Nephron progenitor cell (in vitro differentiated cells): ENCODE results near the gene C11orf16.

Experiments used
- DNase-seq: peaks from one replicate; pipeline ENCODE4 v3.0.0; 2021
- H3K27ac Mint-ChIP-seq: 2 replicates; pipeline ENCODE4 v1.8.0; 2021; ENCODE audit warnings: mild to moderate bottlenecking, moderate library complexity, mixed read lengths
- H3K27me3 Mint-ChIP-seq: 2 replicates; pipeline ENCODE4 v1.8.0; 2021; ENCODE audit warnings: mild to moderate bottlenecking, low read depth, mixed read lengths; ENCODE audit not compliant: poor library complexity
- H3K36me3 Mint-ChIP-seq: 2 replicates; pipeline ENCODE4 v1.8.0; 2021; ENCODE audit warnings: low read depth, mixed read lengths
- H3K4me1 Mint-ChIP-seq: 2 replicates; pipeline ENCODE4 v1.8.0; 2021; ENCODE audit warnings: mixed read lengths
- H3K4me3 Mint-ChIP-seq: 2 replicates; pipeline ENCODE4 v1.8.0; 2021; ENCODE audit warnings: mild to moderate bottlenecking, moderate library complexity, mixed read lengths
- H3K9me3 Mint-ChIP-seq: 2 replicates; pipeline ENCODE4 v1.8.0; 2021; ENCODE audit warnings: mild to moderate bottlenecking, moderate library complexity, mixed read lengths
- TF ChIP-seq, protein P1 (sequence below): fragments of 200-600 bp; sonication (generic); IDR thresholded peaks from 2 replicates; pipeline ENCODE4 v1.5.0; 2021; ENCODE audit warnings: antibody characterized with exemption

Gene C11orf16

DNA sequence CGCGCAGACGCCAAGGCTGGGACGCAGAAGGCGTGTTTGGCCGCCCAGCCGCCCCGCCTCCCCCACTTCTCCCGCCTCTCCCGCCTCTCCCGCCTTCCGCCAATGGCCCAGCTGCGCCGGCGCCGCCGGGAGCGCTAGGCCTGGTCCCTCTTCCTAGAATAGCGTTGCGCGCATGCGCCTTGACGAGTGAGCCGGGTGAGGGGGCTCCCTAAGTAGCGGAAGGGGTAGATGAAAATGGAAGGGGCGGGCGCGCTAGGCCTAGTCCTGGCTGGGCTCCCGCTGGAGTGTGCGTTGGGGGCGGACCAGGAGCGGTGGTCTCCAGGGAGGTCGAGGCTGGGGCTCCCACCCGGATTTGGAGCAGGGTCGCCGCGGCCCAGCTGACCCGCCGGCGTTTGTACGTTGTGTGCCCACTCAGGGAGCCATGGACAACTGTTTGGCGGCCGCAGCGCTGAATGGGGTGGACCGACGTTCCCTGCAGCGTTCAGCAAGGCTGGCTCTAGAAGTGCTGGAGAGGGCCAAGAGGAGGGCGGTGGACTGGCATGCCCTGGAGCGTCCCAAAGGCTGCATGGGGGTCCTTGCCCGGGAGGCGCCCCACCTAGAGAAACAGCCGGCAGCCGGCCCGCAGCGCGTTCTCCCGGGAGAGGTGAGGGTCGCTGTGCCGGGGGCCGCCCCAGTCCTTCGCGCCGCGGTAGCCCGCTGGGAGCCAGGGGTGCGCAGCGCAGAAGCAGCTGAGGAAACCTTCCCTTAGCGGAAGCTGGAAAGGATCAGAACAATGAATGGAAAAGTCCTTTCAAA is 21.5 kb downstream of the C11orf16 start, which contains the start of gene AKIP1:
AKIP1 (plus strand) TSS at position 161 of the 795 bp plus-strand sequence; CDS start at position 422, 261 bp downstream.
- Mint-ChIP-seq H3K9me3 (no peaks in the 10 kb centered on the region), H3K27ac (peak within 1 kb of the TSS; percentile 94), H3K36me3 (peaks cover 17% of the 10 kb centered on the region), H3K27me3 (peaks cover 23% of the 10 kb centered on the region), H3K4me3 (peak within 1 kb of the TSS; percentile 92), H3K4me1 (peaks cover 41% of the 10 kb centered on the region)
- peak; percentile 98 for DNase-seq
- TF ChIP-seq, protein P1, sequence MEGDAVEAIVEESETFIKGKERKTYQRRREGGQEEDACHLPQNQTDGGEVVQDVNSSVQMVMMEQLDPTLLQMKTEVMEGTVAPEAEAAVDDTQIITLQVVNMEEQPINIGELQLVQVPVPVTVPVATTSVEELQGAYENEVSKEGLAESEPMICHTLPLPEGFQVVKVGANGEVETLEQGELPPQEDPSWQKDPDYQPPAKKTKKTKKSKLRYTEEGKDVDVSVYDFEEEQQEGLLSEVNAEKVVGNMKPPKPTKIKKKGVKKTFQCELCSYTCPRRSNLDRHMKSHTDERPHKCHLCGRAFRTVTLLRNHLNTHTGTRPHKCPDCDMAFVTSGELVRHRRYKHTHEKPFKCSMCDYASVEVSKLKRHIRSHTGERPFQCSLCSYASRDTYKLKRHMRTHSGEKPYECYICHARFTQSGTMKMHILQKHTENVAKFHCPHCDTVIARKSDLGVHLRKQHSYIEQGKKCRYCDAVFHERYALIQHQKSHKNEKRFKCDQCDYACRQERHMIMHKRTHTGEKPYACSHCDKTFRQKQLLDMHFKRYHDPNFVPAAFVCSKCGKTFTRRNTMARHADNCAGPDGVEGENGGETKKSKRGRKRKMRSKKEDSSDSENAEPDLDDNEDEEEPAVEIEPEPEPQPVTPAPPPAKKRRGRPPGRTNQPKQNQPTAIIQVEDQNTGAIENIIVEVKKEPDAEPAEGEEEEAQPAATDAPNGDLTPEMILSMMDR = no peak

DNA sequence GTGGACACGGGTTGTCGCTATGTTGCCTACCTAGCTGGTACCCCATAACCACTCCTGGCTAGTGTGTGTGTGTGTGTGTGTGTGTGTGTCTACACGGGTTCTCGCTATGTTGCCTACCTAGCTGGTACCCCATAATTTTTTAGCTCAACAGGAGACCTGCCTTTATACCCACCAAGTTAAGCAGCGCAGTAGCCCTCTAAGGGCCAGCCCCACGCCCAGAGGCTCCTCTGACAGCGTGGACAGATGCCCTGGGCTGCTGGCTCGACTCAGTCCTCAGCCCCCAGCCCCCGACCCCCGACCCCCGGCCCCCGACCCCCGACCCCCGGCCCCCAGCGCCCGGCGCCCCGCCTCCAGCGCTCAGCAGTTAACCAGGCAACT is 22.1 kb downstream of the C11orf16 start:
- Mint-ChIP-seq H3K9me3 (no peaks in the 10 kb centered on the region), H3K27ac (no peak overlapping the region), H3K4me3 (peak overlapping the region; percentile 87), H3K4me1 (peaks cover 41% of the 10 kb centered on the region), H3K27me3 (peaks cover 23% of the 10 kb centered on the region), H3K36me3 (peaks cover 14% of the 10 kb centered on the region)
- TF ChIP-seq, protein P1 = no peak
- DNase-seq = no peak

DNA sequence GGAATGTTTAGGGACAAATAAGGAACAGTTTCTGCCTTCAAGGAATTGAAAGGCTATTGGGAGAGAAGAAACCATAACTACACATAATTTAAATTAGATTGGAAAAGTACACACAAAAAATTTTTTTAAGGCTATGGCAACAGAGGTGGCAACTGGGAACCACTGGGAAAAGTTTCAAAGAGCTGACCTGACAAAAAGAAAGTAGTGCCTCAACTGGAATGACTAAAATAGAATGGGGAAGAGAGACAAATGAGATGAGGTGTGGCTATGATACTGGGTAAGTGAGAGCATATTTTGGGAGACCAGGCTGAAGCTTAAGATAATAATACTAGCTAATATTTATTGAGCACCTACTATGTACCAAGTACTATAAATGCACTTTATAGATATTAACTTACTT is 24.6 kb downstream of the C11orf16 start:
- H3K9me3 Mint-ChIP-seq = no peaks in the 10 kb centered on the region
- DNase-seq = no peak
- TF ChIP-seq, protein P1 = no peak
- H3K27me3 Mint-ChIP-seq = peaks cover 23% of the 10 kb centered on the region
- no peak overlapping the region for H3K4me3 Mint-ChIP-seq
- peaks cover 23% of the 10 kb centered on the region for H3K4me1 Mint-ChIP-seq
- H3K36me3 Mint-ChIP-seq = no peaks in the 10 kb centered on the region
- no peak overlapping the region for H3K27ac Mint-ChIP-seq

DNA sequence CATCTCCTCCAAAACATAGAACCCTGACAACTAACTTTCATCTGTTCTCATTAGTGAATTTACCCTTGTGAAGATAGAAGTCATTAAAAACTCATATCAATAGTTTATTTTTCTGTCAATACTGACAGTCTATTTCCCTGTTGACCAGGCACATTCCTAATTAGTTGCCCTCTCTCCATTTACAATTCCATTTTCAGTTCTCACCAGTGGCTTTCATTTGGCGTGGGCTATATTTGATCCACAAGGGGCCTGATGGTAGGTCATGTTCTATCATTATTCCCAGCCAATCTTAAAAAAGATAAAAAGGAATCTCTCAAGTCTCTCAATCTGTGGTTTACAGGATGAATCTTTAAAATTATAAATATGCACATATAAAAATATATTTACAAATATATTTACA is 25.6 kb downstream of the C11orf16 start:
- no peak for DNase-seq
- Mint-ChIP-seq H3K4me1 (peaks cover 18% of the 10 kb centered on the region), H3K27me3 (peaks cover 23% of the 10 kb centered on the region), H3K4me3 (no peak overlapping the region), H3K9me3 (peaks cover 5% of the 10 kb centered on the region), H3K36me3 (peaks cover 5% of the 10 kb centered on the region), H3K27ac (no peak overlapping the region)
- TF ChIP-seq, protein P1 = no peak

DNA sequence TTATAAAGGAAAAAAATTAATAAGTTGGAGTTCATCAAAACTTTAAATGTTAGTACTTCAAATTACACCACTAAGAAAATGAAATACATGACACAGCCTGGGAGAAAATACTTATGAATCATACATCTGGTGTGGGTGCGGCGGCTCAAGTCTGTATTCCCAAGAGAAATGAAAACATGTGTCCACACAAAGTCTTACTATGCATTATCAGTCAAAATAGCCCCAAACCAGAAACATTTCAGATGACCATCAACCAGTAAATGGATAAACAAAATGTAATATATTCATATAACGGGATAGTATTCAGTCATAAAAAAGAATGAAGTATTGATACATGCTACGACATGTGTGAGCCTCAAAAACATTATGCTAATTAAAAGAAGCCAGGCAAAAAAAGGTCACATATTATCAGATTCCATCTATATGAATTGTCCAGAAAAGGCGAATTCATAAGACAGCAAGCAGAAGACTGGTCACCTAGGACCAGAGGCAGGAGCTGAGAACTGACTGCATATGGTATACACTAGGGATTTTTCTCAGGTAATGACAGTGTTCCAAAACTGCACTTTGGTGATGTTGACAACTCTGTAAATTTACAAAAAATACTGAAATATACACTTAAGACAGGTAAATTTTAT is 27.1 kb downstream of the C11orf16 start:
- H3K27ac Mint-ChIP-seq = no peak overlapping the region
- peaks cover 23% of the 10 kb centered on the region for H3K27me3 Mint-ChIP-seq
- peaks cover 17% of the 10 kb centered on the region for H3K4me1 Mint-ChIP-seq
- TF ChIP-seq, protein P1 = no peak
- DNase-seq = no peak
- no peak overlapping the region for H3K4me3 Mint-ChIP-seq
- peaks cover 10% of the 10 kb centered on the region for H3K36me3 Mint-ChIP-seq
- peaks cover 18% of the 10 kb centered on the region for H3K9me3 Mint-ChIP-seq
